Activated CD4-positive, alpha-beta T cell treated with anti-CD3 and anti-CD28 coated beads for 36 hours (primary cell): Measurements from ENCODE around the gene KIFC1. TPM values are rescaled to one million over a fixed set of nuclear protein-coding genes. Genes with fewer than 3 reads are reported as not detected.

ENCODE experiments used
- ATAC-seq: fragments of 200-7000 bp; cut with Tn5 transposase; one replicate; pipeline ENCODE4 v1.10.0; 2021; ENCODE audit warnings: mild to moderate bottlenecking, moderate library complexity
- CTCF ChIA-PET: fragments of 350-600 bp; sonication (Branson Sonifier 250); formaldehyde crosslinking; loops from one replicate; lab custom pipeline; 2021; ENCODE audit warnings: antibody characterized with exemption; lab: Charles Lee
- POLR2A ChIA-PET: fragments of 350-600 bp; sonication (Branson Sonifier 250); formaldehyde crosslinking; loops from one replicate; lab custom pipeline; 2021; ENCODE audit warnings: antibody characterized with exemption, inconsistent platforms; lab: Charles Lee
- DNase-seq: peaks from one replicate; pipeline ENCODE4 v3.0.0-alpha.2; 2020
- H3K27ac Mint-ChIP-seq: one replicate; pipeline ENCODE4 v1.8.0; 2021; ENCODE audit warnings: mixed read lengths
- H3K27me3 Mint-ChIP-seq: one replicate; pipeline ENCODE4 v1.8.0; 2021; ENCODE audit warnings: mixed read lengths
- H3K36me3 Mint-ChIP-seq: one replicate; pipeline ENCODE4 v1.8.0; 2021; ENCODE audit warnings: low read depth, mixed read lengths
- H3K4me1 Mint-ChIP-seq: one replicate; pipeline ENCODE4 v1.8.0; 2021; ENCODE audit warnings: mixed read lengths
- H3K4me3 Mint-ChIP-seq: one replicate; pipeline ENCODE4 v1.8.0; 2021; ENCODE audit warnings: mild to moderate bottlenecking, moderate library complexity, mixed read lengths
- H3K9me3 Mint-ChIP-seq: one replicate; pipeline ENCODE4 v1.8.0; 2021; ENCODE audit warnings: low read depth, mixed read lengths
- intact Hi-C, 2 experiments: fragments of 100-400 bp; cut with DNase I in 1 of 2; cut with micrococcal nuclease in 1 of 2; formaldehyde crosslinking; loops; one replicate each; pipeline versions ENCODE4 v1.14.2 to v1.15.1; 2022 to 2024; cut with DNase I, micrococcal nuclease
- total RNA-seq, 2 experiments: library from RNA; stranded (reverse); gene quantifications; one replicate each; pipeline ENCODE4 v1.2.3, GENCODE V29; 2021

The KIFC1 gene
- total RNA-seq, 2 experiments from 2014 or later = 86.0 to 89.3 TPM

- intact Hi-C loops = no loop called here
- Mint-ChIP-seq H3K4me1 (peaks cover 50% of the 10 kb centered on the region), H3K36me3 (peaks cover 15% of the 10 kb centered on the region), H3K9me3 (no peaks in the 10 kb centered on the region), H3K27ac (peak overlapping the region; percentile 27), H3K27me3 (no peaks in the 10 kb centered on the region), H3K4me3 (peak overlapping the region; percentile 0)
- CTCF ChIA-PET = interaction anchor here (0.7 kb wide), 1 partner anchor 21 kb away, joined by 4 read pairs; no protein-coding TSS in a partner anchor
- POLR2A ChIA-PET = no interaction called here
- DNase-seq = no peak
- no peak for ATAC-seq
Observed at GRCh38 chr6:33433001-33433543, 41.4 kb downstream of the KIFC1 start.

- H3K27me3 Mint-ChIP-seq = no peaks in the 10 kb centered on the region
- H3K36me3 Mint-ChIP-seq = peaks cover 19% of the 10 kb centered on the region
- H3K4me1 Mint-ChIP-seq = peaks cover 45% of the 10 kb centered on the region
- ATAC-seq (no peak), DNase-seq (no peak)
- no peak overlapping the region for H3K4me3 Mint-ChIP-seq
- H3K9me3 Mint-ChIP-seq = no peaks in the 10 kb centered on the region
- POLR2A ChIA-PET = no interaction called here
- intact Hi-C loops = no loop called here
- H3K27ac Mint-ChIP-seq = no peak overlapping the region
- CTCF ChIA-PET = interaction anchor here (0.7 kb wide), 1 partner anchor 20 kb away, joined by 4 read pairs; no protein-coding TSS in a partner anchor
Observed at GRCh38 chr6:33433544-33434191, 42.0 kb downstream of the KIFC1 start.

GRCh38 chr6:33434961-33435360, 43.3 kb downstream of the KIFC1 start:
- Mint-ChIP-seq H3K9me3 (no peaks in the 10 kb centered on the region), H3K4me1 (peaks cover 35% of the 10 kb centered on the region), H3K27me3 (no peaks in the 10 kb centered on the region), H3K4me3 (no peak overlapping the region), H3K36me3 (peaks cover 23% of the 10 kb centered on the region), H3K27ac (no peak overlapping the region)
- ChIA-PET CTCF (no interaction called here), POLR2A (no interaction called here)
- DNase-seq (no peak), ATAC-seq (no peak)
- intact Hi-C loops = no loop called here

- Mint-ChIP-seq H3K36me3 (peaks cover 22% of the 10 kb centered on the region), H3K4me3 (no peak overlapping the region), H3K27ac (no peak overlapping the region), H3K27me3 (no peaks in the 10 kb centered on the region), H3K9me3 (no peaks in the 10 kb centered on the region), H3K4me1 (peaks cover 12% of the 10 kb centered on the region)
- intact Hi-C loops = no loop called here
- POLR2A ChIA-PET = no interaction called here
- CTCF ChIA-PET = no interaction called here
- DNase-seq = no peak
- ATAC-seq = no peak
Observed at GRCh38 chr6:33437666-33438065, 46.0 kb downstream of the KIFC1 start.

- ChIA-PET CTCF (no interaction called here), POLR2A (no interaction called here)
- no peak for DNase-seq
- intact Hi-C loops = no loop called here
- Mint-ChIP-seq H3K27ac (peak overlapping the region; percentile 84), H3K27me3 (no peaks in the 10 kb centered on the region), H3K36me3 (peaks cover 17% of the 10 kb centered on the region), H3K4me3 (no peak overlapping the region), H3K9me3 (no peaks in the 10 kb centered on the region), H3K4me1 (peaks cover 4% of the 10 kb centered on the region)
- no peak for ATAC-seq
Observed at GRCh38 chr6:33438978-33439594, 47.5 kb downstream of the KIFC1 start.

- Mint-ChIP-seq H3K4me3 (no peak overlapping the region), H3K36me3 (peaks cover 27% of the 10 kb centered on the region), H3K27me3 (no peaks in the 10 kb centered on the region), H3K4me1 (peaks cover 4% of the 10 kb centered on the region), H3K9me3 (no peaks in the 10 kb centered on the region), H3K27ac (peak overlapping the region; percentile 51)
- ATAC-seq (no peak), DNase-seq (no peak)
- ChIA-PET CTCF (interaction anchor here (0.8 kb wide), 1 partner anchor 136 kb away, joined by 3 read pairs; no protein-coding TSS in a partner anchor), POLR2A (no interaction called here)
- intact Hi-C loops = no loop called here
Observed at GRCh38 chr6:33439956-33440648, 48.5 kb downstream of the KIFC1 start.

GRCh38 chr6:33440649-33441309, 49.2 kb downstream of the KIFC1 start:
- Mint-ChIP-seq H3K36me3 (peaks cover 29% of the 10 kb centered on the region), H3K4me1 (peaks cover 4% of the 10 kb centered on the region), H3K27ac (no peak overlapping the region), H3K27me3 (no peaks in the 10 kb centered on the region), H3K9me3 (no peaks in the 10 kb centered on the region), H3K4me3 (no peak overlapping the region)
- ChIA-PET CTCF (interaction anchor here (0.8 to 0.9 kb wide), 2 partner anchors 10 to 135 kb away, joined by 3 read pairs; no protein-coding TSS in a partner anchor), POLR2A (interaction anchor here (0.7 kb wide), 1 partner anchor 9 kb away, joined by 3 read pairs; no protein-coding TSS in a partner anchor)
- DNase-seq = no peak
- no peak for ATAC-seq
- intact Hi-C loops = no loop called here

- ChIA-PET POLR2A (interaction anchor here (0.7 kb wide), 2 partner anchors 9 to 129 kb away, joined by 3 read pairs; no protein-coding TSS in a partner anchor), CTCF (interaction anchor here (0.9 kb wide), 1 partner anchor 9 kb away, joined by 3 read pairs; no protein-coding TSS in a partner anchor)
- ATAC-seq (no peak), DNase-seq (no peak)
- Mint-ChIP-seq H3K4me1 (peaks cover 4% of the 10 kb centered on the region), H3K27me3 (no peaks in the 10 kb centered on the region), H3K27ac (no peak overlapping the region), H3K36me3 (peaks cover 31% of the 10 kb centered on the region), H3K9me3 (no peaks in the 10 kb centered on the region), H3K4me3 (no peak overlapping the region)
- intact Hi-C loops = no loop called here
Observed at GRCh38 chr6:33441457-33441856, 49.8 kb downstream of the KIFC1 start.

- H3K27me3 Mint-ChIP-seq = no peaks in the 10 kb centered on the region
- H3K36me3 Mint-ChIP-seq = peaks cover 36% of the 10 kb centered on the region
- ATAC-seq (no peak), DNase-seq (no peak)
- H3K4me3 Mint-ChIP-seq = no peak overlapping the region
- peaks cover 4% of the 10 kb centered on the region for H3K4me1 Mint-ChIP-seq
- POLR2A ChIA-PET = no interaction called here
- H3K9me3 Mint-ChIP-seq = no peaks in the 10 kb centered on the region
- CTCF ChIA-PET = no interaction called here
- H3K27ac Mint-ChIP-seq = peak overlapping the region; percentile 28
- intact Hi-C loops = no loop called here
Observed at GRCh38 chr6:33442283-33442682, 50.7 kb downstream of the KIFC1 start.

GRCh38 chr6:33443025-33443424, 51.4 kb downstream of the KIFC1 start:
- no peak for DNase-seq
- ChIA-PET POLR2A (no interaction called here), CTCF (no interaction called here)
- no peak for ATAC-seq
- intact Hi-C loops = no loop called here
- Mint-ChIP-seq H3K9me3 (no peaks in the 10 kb centered on the region), H3K27me3 (no peaks in the 10 kb centered on the region), H3K4me3 (no peak overlapping the region), H3K36me3 (peaks cover 35% of the 10 kb centered on the region), H3K4me1 (peaks cover 4% of the 10 kb centered on the region), H3K27ac (no peak overlapping the region)
